Hepatocyte (in vitro differentiated cells): ENCODE measurements around the gene ITGA1. TPM values are rescaled to one million over a fixed set of nuclear protein-coding genes. Genes with fewer than 3 reads are reported as not detected.

Experiments used
- DNase-seq: peaks from one replicate; pipeline ENCODE4 v3.0.0-alpha.2; 2016; ENCODE audit warnings: low spot score
- H2AFZ ChIP-seq: fragments of 200-600 bp; sonication (generic); 2 replicates; pipeline ENCODE4 v1.6.0; 2016; ENCODE audit warnings: antibody characterized with exemption, mild to moderate bottlenecking
- H3K27ac ChIP-seq: fragments of 200-600 bp; sonication (generic); 2 replicates; pipeline ENCODE4 v1.5.1; 2016; ENCODE audit warnings: mild to moderate bottlenecking
- H3K27me3 ChIP-seq: fragments of 200-600 bp; sonication (generic); 2 replicates; pipeline ENCODE4 v1.6.1; 2016
- H3K36me3 ChIP-seq: fragments of 200-600 bp; sonication (generic); replicated peaks from 2 replicates; pipeline ENCODE4 v1.5.1; 2016; ENCODE audit warnings: low read depth; ENCODE audit not compliant: insufficient read depth
- H3K4me1 ChIP-seq: fragments of 200-600 bp; sonication (generic); 2 replicates; pipeline ENCODE4 v1.5.1; 2016; ENCODE audit warnings: mild to moderate bottlenecking, moderate library complexity; ENCODE audit not compliant: insufficient read depth
- H3K4me2 ChIP-seq: fragments of 200-600 bp; sonication (generic); 2 replicates; pipeline ENCODE4 v1.6.0; 2016
- H3K4me3 ChIP-seq: fragments of 200-600 bp; sonication (generic); 2 replicates; pipeline ENCODE4 v1.5.1; 2016; ENCODE audit warnings: mild to moderate bottlenecking
- H3K79me2 ChIP-seq: fragments of 200-600 bp; sonication (generic); 2 replicates; pipeline ENCODE4 v1.6.0; 2017; ENCODE audit warnings: mild to moderate bottlenecking
- H3K9me2 ChIP-seq: fragments of 200-600 bp; sonication (generic); replicated peaks from 2 replicates; pipeline ENCODE4 v1.6.0; 2017; ENCODE audit warnings: mild to moderate bottlenecking; ENCODE audit not compliant: insufficient read depth
- H3K9me3 ChIP-seq: fragments of 200-600 bp; sonication (generic); 2 replicates; pipeline ENCODE4 v1.5.1; 2016; ENCODE audit warnings: low read depth, mild to moderate bottlenecking
- H4K20me1 ChIP-seq: fragments of 200-600 bp; sonication (generic); 2 replicates; pipeline ENCODE4 v1.6.0; 2016; ENCODE audit warnings: mild to moderate bottlenecking; ENCODE audit not compliant: insufficient read depth, poor library complexity, severe bottlenecking
- EZH2 ChIP-seq: fragments of 200-600 bp; sonication (generic); IDR thresholded peaks from 2 replicates; pipeline ENCODE4 v1.6.1; 2016; ENCODE audit warnings: antibody characterized with exemption, mild to moderate bottlenecking, borderline replicate concordance
- EZH2phosphoT487 ChIP-seq: fragments of 200-600 bp; sonication (generic); IDR thresholded peaks from one replicate; pipeline ENCODE4 v1.6.1; 2018; ENCODE audit warnings: antibody characterized with exemption, mild to moderate bottlenecking, low read depth, moderate library complexity; ENCODE audit not compliant: unreplicated experiment, severe bottlenecking
- WGBS: methylation state at CpG from one replicate; pipeline ENCODE4 v1.1.6; 2016; ENCODE audit warnings: low lambda C conversion rate; ENCODE audit errors: missing lambda C conversion rate; 5-methylcytosine and 5-hydroxymethylcytosine counted together
- polyA plus RNA-seq: library from polyadenylated mRNA; unstranded; fragments of >200 nt; fragmentation: Nextera tagmentation; extraction: Ambion mirVana; gene quantifications from 2 replicates; pipeline ENCODE4 v1.2.1, GENCODE V29; 2016
- total RNA-seq: library from RNA; depleted of rRNA; stranded (reverse); fragments of >200 nt; gene quantifications from 2 replicates; pipeline ENCODE4 v1.2.3, GENCODE V29; 2014
- TF ChIP-seq, protein P1 (sequence below): fragments of 200-600 bp; sonication (generic); IDR thresholded peaks from 2 replicates; pipeline ENCODE4 v1.5.1; 2016; ENCODE audit warnings: antibody characterized with exemption, mild to moderate bottlenecking; ENCODE audit not compliant: poor library complexity

ITGA1 gene
- total and polyA plus RNA-seq, 2 experiments from 2014 or later = 15.0 to 40.3 TPM

DNA sequence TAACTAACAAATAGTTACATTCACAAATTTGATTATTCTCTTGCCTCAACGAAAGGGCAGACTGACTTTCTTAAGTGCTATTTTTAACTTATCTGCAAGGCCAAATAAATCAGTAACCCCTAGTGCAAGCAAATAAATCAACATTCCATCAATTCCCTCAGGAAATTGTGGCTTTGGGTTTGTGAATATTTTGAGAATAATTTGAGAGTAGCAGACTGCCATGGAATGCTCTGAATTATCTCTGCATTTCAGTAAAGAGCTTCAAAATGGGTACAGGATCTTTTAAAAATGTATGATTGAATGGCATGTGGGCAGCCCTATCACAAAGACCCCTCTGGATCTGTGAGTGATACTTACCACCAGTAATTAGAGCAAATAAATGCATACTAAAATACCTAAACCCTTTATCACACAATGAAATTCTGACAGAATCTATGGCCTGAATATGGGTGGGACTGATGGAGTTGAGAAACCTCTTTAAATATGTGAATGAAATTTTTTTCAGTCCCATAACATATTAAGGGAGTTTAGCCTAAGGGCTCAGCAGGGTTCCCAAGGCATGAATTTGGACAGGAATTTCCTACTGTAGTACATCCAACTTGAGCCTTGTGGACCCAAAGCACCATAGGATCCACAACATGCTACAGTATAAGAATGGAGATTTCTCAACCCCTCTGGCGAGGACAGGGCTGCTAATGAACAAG lies 109.0 kb downstream of the ITGA1 start:
- no peak overlapping the region for H2AFZ ChIP-seq
- H3K9me2 ChIP-seq = no peaks in the 10 kb centered on the region
- H3K4me3 ChIP-seq = no peak overlapping the region
- H3K79me2 ChIP-seq = no peaks in the 10 kb centered on the region
- H3K4me2 ChIP-seq = no peak overlapping the region
- no peak overlapping the region for H3K27ac ChIP-seq
- no peaks in the 10 kb centered on the region for H4K20me1 ChIP-seq
- WGBS = 75% methylated on average over 2 of the region's 2 CpGs
- no peaks in the 10 kb centered on the region for H3K9me3 ChIP-seq
- H3K27me3 ChIP-seq = no peaks in the 10 kb centered on the region
- TF ChIP-seq EZH2 (no peak), EZH2phosphoT487 (no peak)
- TF ChIP-seq, protein P1, sequence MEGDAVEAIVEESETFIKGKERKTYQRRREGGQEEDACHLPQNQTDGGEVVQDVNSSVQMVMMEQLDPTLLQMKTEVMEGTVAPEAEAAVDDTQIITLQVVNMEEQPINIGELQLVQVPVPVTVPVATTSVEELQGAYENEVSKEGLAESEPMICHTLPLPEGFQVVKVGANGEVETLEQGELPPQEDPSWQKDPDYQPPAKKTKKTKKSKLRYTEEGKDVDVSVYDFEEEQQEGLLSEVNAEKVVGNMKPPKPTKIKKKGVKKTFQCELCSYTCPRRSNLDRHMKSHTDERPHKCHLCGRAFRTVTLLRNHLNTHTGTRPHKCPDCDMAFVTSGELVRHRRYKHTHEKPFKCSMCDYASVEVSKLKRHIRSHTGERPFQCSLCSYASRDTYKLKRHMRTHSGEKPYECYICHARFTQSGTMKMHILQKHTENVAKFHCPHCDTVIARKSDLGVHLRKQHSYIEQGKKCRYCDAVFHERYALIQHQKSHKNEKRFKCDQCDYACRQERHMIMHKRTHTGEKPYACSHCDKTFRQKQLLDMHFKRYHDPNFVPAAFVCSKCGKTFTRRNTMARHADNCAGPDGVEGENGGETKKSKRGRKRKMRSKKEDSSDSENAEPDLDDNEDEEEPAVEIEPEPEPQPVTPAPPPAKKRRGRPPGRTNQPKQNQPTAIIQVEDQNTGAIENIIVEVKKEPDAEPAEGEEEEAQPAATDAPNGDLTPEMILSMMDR = no peak
- DNase-seq = no peak
- no peaks in the 10 kb centered on the region for H3K36me3 ChIP-seq
- peaks cover 25% of the 10 kb centered on the region for H3K4me1 ChIP-seq

DNA sequence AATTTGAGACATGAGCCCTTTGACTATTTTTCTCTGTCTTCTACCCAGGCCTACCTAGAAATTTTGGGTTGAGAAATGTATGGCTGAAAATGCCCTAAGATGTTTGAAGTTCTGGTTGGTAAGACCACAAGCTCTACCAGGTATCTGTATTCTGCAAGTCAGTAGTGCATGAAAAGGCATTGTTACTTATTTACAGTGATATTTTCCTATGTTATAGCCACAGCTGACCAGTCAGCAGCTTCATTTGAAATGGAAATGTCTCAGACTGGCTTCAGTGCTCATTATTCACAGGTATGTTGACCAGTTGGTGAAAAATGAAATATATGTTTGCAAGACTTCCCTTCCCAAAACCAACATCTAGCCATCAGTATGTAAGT lies 109.5 kb downstream of the ITGA1 start:
- Histone ChIP-seq H3K4me3 (no peak overlapping the region), H3K36me3 (no peaks in the 10 kb centered on the region), H3K79me2 (no peaks in the 10 kb centered on the region), H3K4me1 (peaks cover 21% of the 10 kb centered on the region), H3K9me2 (no peaks in the 10 kb centered on the region), H3K27ac (no peak overlapping the region), H4K20me1 (no peaks in the 10 kb centered on the region), H3K27me3 (no peaks in the 10 kb centered on the region), H3K4me2 (no peak overlapping the region), H3K9me3 (no peaks in the 10 kb centered on the region), H2AFZ (no peak overlapping the region)
- TF ChIP-seq EZH2phosphoT487 (no peak), EZH2 (no peak)
- TF ChIP-seq, protein P1 = no peak
- DNase-seq = no peak

DNA sequence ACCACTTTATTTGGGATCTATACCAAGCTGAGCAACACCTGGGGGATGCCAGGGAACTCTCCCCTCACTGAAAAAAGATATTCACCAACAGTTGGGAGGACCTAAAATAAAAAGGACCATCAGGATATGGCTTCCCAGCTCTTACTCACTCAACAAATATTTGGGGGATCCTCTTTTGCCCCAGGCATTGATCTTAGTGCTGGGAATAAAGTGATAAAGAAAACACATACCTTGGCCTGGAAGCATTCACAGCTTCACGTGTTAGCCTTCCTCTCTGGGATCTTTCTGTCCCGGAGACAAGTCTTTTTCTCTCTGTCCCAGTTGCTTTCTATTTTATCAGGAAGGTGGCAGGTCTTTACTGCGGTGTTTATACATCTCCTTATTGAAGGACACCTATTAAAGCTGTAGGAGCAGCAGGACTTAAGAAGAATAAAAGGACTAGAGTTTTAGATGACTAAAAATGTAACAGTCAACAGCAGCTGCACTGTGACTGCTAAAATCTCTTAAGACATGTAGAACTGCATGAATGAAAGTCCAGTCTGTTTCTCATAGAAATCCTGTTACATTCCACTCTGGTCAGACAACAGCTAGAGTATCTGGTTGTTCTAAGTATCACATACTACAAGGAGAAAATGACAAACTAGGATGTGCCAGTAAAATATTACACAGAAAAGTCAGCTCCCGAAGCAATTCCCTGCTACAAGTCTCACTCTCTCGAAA lies 111.4 kb downstream of the ITGA1 start:
- Histone ChIP-seq H3K4me3 (no peak overlapping the region), H3K27me3 (no peaks in the 10 kb centered on the region), H3K9me3 (no peaks in the 10 kb centered on the region), H2AFZ (no peak overlapping the region), H3K79me2 (no peaks in the 10 kb centered on the region), H3K9me2 (no peaks in the 10 kb centered on the region), H3K4me2 (no peak overlapping the region), H4K20me1 (no peaks in the 10 kb centered on the region), H3K4me1 (peaks cover 14% of the 10 kb centered on the region), H3K27ac (no peak overlapping the region), H3K36me3 (no peaks in the 10 kb centered on the region)
- no peak for DNase-seq
- 58% methylated on average over 5 of the region's 5 CpGs for WGBS
- no peak for TF ChIP-seq EZH2
- TF ChIP-seq, protein P1 = no peak
- TF ChIP-seq EZH2phosphoT487 = no peak
